22Rv1 (cell line): ENCODE measurements around the gene PROB1.

Experiments
- ZFX ChIP-seq: fragments of 450-650 bp; IDR thresholded peaks from 2 replicates; pipeline ENCODE4 v1.6.1; 2017; ENCODE audit warnings: antibody characterized with exemption, borderline replicate concordance
- TF ChIP-seq, protein P1 (sequence below): fragments of 450-650 bp; IDR thresholded peaks from 2 replicates; pipeline ENCODE4 v1.5.1; 2017; ENCODE audit warnings: mild to moderate bottlenecking

DNA sequence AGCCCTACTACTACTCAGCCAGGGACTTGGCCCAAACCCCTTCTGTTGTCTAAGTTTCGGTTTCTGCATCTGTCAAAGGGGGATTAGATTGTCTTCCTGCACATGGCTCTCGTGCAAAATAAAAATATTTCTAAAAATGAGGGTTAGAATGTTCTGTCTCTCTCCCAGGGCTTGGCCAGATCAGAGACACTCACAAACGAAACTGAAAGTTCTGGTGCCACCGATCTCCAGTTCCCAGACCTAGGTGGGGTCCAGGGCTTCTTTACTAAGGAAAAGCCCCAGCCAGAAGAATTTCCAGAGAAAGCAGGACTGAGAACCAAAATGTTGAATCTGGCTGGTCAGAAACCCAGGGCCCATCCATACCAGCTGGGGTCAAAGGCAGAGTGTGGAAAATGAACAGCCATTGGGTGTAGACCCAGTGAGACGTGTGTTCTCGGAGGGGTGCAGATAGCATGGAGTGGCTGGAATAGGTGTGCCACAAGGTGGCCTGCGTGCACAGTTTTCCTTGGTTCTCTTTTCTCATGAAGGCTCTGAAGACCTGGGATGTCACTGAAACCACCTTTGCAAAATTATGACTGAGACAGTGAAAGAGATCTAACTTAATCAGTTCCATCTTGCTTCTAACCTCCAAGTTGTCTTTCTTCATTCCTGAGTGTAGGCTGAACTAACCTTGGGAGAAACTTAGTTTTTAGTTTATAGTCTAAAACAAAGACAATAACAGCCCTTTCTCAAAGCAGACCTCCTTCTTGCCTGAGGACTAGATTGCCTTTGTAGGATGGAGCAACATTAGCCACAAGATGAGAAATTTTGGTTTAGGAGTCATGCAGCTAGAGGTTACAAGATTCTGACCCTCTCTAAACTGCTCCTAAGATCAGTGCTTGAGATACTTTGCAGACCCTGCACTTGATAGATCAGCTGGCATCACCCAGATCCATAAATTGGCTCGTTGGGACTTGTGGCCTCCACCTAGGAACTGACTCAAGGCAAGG, 9.5 kb downstream of the PROB1 start:
- TF ChIP-seq, protein P1, sequence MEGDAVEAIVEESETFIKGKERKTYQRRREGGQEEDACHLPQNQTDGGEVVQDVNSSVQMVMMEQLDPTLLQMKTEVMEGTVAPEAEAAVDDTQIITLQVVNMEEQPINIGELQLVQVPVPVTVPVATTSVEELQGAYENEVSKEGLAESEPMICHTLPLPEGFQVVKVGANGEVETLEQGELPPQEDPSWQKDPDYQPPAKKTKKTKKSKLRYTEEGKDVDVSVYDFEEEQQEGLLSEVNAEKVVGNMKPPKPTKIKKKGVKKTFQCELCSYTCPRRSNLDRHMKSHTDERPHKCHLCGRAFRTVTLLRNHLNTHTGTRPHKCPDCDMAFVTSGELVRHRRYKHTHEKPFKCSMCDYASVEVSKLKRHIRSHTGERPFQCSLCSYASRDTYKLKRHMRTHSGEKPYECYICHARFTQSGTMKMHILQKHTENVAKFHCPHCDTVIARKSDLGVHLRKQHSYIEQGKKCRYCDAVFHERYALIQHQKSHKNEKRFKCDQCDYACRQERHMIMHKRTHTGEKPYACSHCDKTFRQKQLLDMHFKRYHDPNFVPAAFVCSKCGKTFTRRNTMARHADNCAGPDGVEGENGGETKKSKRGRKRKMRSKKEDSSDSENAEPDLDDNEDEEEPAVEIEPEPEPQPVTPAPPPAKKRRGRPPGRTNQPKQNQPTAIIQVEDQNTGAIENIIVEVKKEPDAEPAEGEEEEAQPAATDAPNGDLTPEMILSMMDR, result no peak
- no peak for TF ChIP-seq ZFX
